Keratinocyte (primary cell): ENCODE results near the gene C10orf67. TPM values are rescaled to one million over a fixed set of nuclear protein-coding genes. Genes with fewer than 3 reads are reported as not detected.
A peak's percentile ranks its signal among the peaks of the same experiment; 100 is the strongest.

ENCODE experiments used
- DNase-seq: peaks from one replicate; pipeline ENCODE4 v3.0.0-alpha.2; 2011; ENCODE audit warnings: low read depth, missing footprints, low spot score
- FAIRE-seq: peaks from 2 replicates; lab custom pipeline; 2011; peaks lifted over from hg19 to GRCh38; lab: Jason Lieb, UNC
- H2AFZ ChIP-seq: 2 replicates; pipeline ENCODE4 v1.6.0; 2012; ENCODE audit warnings: low read length, control low read depth, inconsistent platforms; ENCODE audit not compliant: control insufficient read depth
- H3K27ac ChIP-seq: 2 replicates; pipeline ENCODE4 v1.5.1; 2011; ENCODE audit warnings: low read length; ENCODE audit not compliant: control insufficient read depth, insufficient read depth
- H3K27me3 ChIP-seq: 3 replicates; pipeline ENCODE4 v1.6.0; 2011; ENCODE audit warnings: low read length; ENCODE audit not compliant: control insufficient read depth, insufficient read depth; ENCODE audit errors: extremely low read depth
- H3K36me3 ChIP-seq, 2 experiments: 2 replicates in 1 of 2; 3 replicates in 1 of 2; pipeline ENCODE4 v1.5.1; 2011; ENCODE audit warnings: low read length in 2 of 2, mild to moderate bottlenecking in 1 of 2; ENCODE audit not compliant: control insufficient read depth in 2 of 2, insufficient read depth in 2 of 2; ENCODE audit errors: extremely low read depth in 1 of 2
- H3K4me1 ChIP-seq: 3 replicates; pipeline ENCODE4 v1.5.1; 2011; ENCODE audit warnings: low read length; ENCODE audit not compliant: control insufficient read depth, insufficient read depth; ENCODE audit errors: extremely low read depth
- H3K4me2 ChIP-seq: 3 replicates; pipeline ENCODE4 v1.6.0; 2011; ENCODE audit warnings: low read depth, low read length; ENCODE audit not compliant: control insufficient read depth, insufficient read depth; ENCODE audit errors: extremely low read depth
- H3K4me3 ChIP-seq, 3 experiments: fragments of 200-600 bp in 1 of 3; sonication (generic) in 1 of 3; 2 replicates in 2 of 3; 3 replicates in 1 of 3; pipeline ENCODE4 v1.5.1; 2011 to 2016; ENCODE audit warnings: low read length in 3 of 3, mild to moderate bottlenecking in 3 of 3, control low read depth in 2 of 3, inconsistent platforms in 1 of 3, low read depth in 1 of 3, mixed read lengths in 1 of 3, mixed run types in 1 of 3, moderate library complexity in 1 of 3; ENCODE audit not compliant: control insufficient read depth in 2 of 3, insufficient read depth in 2 of 3; ENCODE audit errors: extremely low read depth in 1 of 3
- H3K79me2 ChIP-seq: 2 replicates; pipeline ENCODE4 v1.6.0; 2012; ENCODE audit warnings: low read length; ENCODE audit not compliant: control insufficient read depth, insufficient read depth
- H3K9ac ChIP-seq: 3 replicates; pipeline ENCODE4 v1.6.0; 2011; ENCODE audit warnings: low read length; ENCODE audit not compliant: control insufficient read depth, insufficient read depth; ENCODE audit errors: extremely low read depth
- H3K9me1 ChIP-seq: 3 replicates; pipeline ENCODE4 v1.6.0; 2011; ENCODE audit warnings: low read length; ENCODE audit not compliant: control insufficient read depth, insufficient read depth; ENCODE audit errors: extremely low read depth
- H3K9me3 ChIP-seq: 2 replicates; pipeline ENCODE4 v1.5.1; 2012; ENCODE audit warnings: low read depth, low read length; ENCODE audit not compliant: control insufficient read depth
- H4K20me1 ChIP-seq: 3 replicates; pipeline ENCODE4 v1.6.0; 2011; ENCODE audit warnings: low read length; ENCODE audit not compliant: control insufficient read depth, insufficient read depth; ENCODE audit errors: extremely low read depth
- CTCF ChIP-seq, 3 experiments: IDR thresholded peaks in 1 of 3; conservative IDR thresholded peaks in 1 of 3; optimal IDR thresholded peaks in 1 of 3; 2 replicates in 2 of 3; 3 replicates in 1 of 3; pipeline versions ENCODE3 to v1.5.1; 2011; ENCODE audit warnings: low read length in 3 of 3, mild to moderate bottlenecking in 3 of 3, moderate library complexity in 2 of 3, control low read depth in 1 of 3, inconsistent platforms in 1 of 3; ENCODE audit not compliant: insufficient read depth in 2 of 3; ENCODE audit errors: extremely low read depth in 1 of 3
- EZH2 ChIP-seq: IDR thresholded peaks from one replicate; pipeline ENCODE4 v1.6.1; 2012; ENCODE audit warnings: inconsistent platforms, mild to moderate bottlenecking, low read length, moderate library complexity
- dilution Hi-C: fragments of 300-500 bp; cut with MboI; formaldehyde crosslinking; loops from one replicate; pipeline ENCODE4 v1.7.0; 2020; ENCODE audit warnings: low sequenced_read_pairs; ENCODE audit not compliant: extremely low pct_ligation_motif_present
- polyA plus RNA-seq, 5 experiments: library from polyadenylated mRNA; depleted of rRNA in 3 of 5; stranded (reverse) in 3 of 5; stranded (forward) in 1 of 5; unstranded in 1 of 5; fragments of >200 nt; gene quantifications; 1 replicate in 1 of 5; 2 replicates in 3 of 5; 3 replicates in 1 of 5; pipeline versions ENCODE4 v1.2.1 to v1.2.3, GENCODE V29; 2011 to 2012; ENCODE audit warnings: missing spikeins in 2 of 5, low read depth in 1 of 5, low replicate concordance in 1 of 5

C10orf67 gene
- polyA plus RNA-seq, 1 donor (not counting 4 experiments of a cell fraction or from before 2014, with no cell fraction given), result 0.26 TPM

GRCh38 chr10:23293973-23294590 lies 50.5 kb downstream of the C10orf67 start:
- no peak overlapping the region for H3K4me2 ChIP-seq
- no peaks in the 10 kb centered on the region for H3K9me3 ChIP-seq
- no peak overlapping the region for H3K9ac ChIP-seq
- TF ChIP-seq EZH2 (no peak), CTCF (optimal IDR thresholded peaks at IDR 0.05 in 1 of 3, IDR thresholded peaks at IDR 0.05 in 1 of 3, conservative IDR thresholded peaks at IDR 0.05 in 1 of 3; ENCODE audit: extremely low read depth in 1 of 3, insufficient read depth in 2 of 3, low read length in 3 of 3) (no peak)
- H3K79me2 ChIP-seq, result no peaks in the 10 kb centered on the region
- no peak overlapping the region for H2AFZ ChIP-seq
- FAIRE-seq (no peak), DNase-seq (no peak)
- H3K36me3 ChIP-seq, result no peaks in the 10 kb centered on the region
- peaks cover 6% of the 10 kb centered on the region for H3K27me3 ChIP-seq
- no peaks in the 10 kb centered on the region for H3K4me1 ChIP-seq
- no peaks in the 10 kb centered on the region for H3K9me1 ChIP-seq
- no peaks in the 10 kb centered on the region for H4K20me1 ChIP-seq
- no peak overlapping the region for H3K4me3 ChIP-seq
- dilution Hi-C loops, result no loop called here
- no peak overlapping the region for H3K27ac ChIP-seq

DNA sequence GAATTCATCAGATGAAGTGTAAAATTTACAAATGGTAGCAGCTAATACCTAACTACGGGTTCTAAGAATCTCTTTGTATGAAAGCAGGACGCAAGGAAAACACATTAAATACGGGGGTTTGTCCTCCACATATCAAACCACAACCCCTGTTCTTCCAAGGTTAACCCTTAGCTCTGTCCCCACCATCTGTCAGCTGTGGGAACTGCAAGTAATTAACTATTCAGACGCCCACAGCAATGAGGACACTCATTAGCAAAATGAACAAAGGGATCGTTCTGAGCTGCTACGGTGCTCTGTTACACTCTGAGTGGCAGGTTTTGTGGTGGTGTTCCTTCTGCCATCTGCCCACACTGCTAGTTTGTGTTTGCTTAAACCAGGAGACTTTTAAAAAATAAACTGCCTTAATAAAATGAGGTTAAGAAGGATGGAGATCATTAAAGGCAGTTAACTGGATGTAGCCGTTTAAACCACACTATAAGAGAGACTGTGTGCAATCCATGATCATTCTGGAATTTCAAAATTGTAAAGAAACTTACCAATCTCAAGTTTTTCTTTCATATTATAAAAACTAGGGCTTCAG lies 51.4 kb downstream of the C10orf67 start:
- peaks cover 6% of the 10 kb centered on the region for H3K27me3 ChIP-seq
- no peak overlapping the region for H3K9ac ChIP-seq
- H2AFZ ChIP-seq, result no peak overlapping the region
- H3K27ac ChIP-seq, result no peak overlapping the region
- no peak overlapping the region for H3K4me2 ChIP-seq
- no peaks in the 10 kb centered on the region for H3K9me3 ChIP-seq
- no peak overlapping the region for H3K4me3 ChIP-seq
- H3K36me3 ChIP-seq, result no peaks in the 10 kb centered on the region
- no peaks in the 10 kb centered on the region for H3K9me1 ChIP-seq
- no peaks in the 10 kb centered on the region for H3K4me1 ChIP-seq
- H4K20me1 ChIP-seq, result no peaks in the 10 kb centered on the region
- no peak for TF ChIP-seq EZH2
- peak; percentile 69 to 81 (median 77) for TF ChIP-seq CTCF (optimal IDR thresholded peaks at IDR 0.05 in 1 of 3, IDR thresholded peaks at IDR 0.05 in 1 of 3, conservative IDR thresholded peaks at IDR 0.05 in 1 of 3; ENCODE audit: extremely low read depth in 1 of 3, insufficient read depth in 2 of 3, low read length in 3 of 3)
- DNase-seq (no peak), FAIRE-seq (peak; percentile 80)
- dilution Hi-C loops, result no loop called here
- no peaks in the 10 kb centered on the region for H3K79me2 ChIP-seq
